IMR-90 (cell line): Measurements from ENCODE around the gene ACSL3. TPM values are rescaled to one million over a fixed set of nuclear protein-coding genes. Genes with fewer than 3 reads are reported as not detected.

Experiments used
- ATAC-seq: fragments of 200-7000 bp; cut with Tn5 transposase; 2 replicates; pipeline ENCODE4 v1.9.1; 2020; ENCODE audit warnings: low read depth, mild to moderate bottlenecking, moderate library complexity
- BruUV-seq: library from RNA; stranded (reverse); fragments of 400-500 nt; replicated peaks from 2 replicates; lab custom pipeline; 2021; lab: Mats Ljungman, UMichigan
- CTCF ChIA-PET: fragments of 300-600 bp; formaldehyde crosslinking; extraction: SDS; loops from one replicate; lab custom pipeline; 2021; ENCODE audit warnings: antibody characterized with exemption; lab: Yijun Ruan, JAX
- POLR2A ChIA-PET: fragments of 300-600 bp; sonication (Branson Sonifier 250); formaldehyde crosslinking; loops from one replicate; lab custom pipeline; 2022; ENCODE audit warnings: antibody characterized with exemption; ENCODE audit not compliant: unreplicated experiment; lab: Charles Lee
- DNase-seq: peaks from one replicate; pipeline ENCODE4 v3.0.0; 2013
- H2AFZ ChIP-seq: replicated peaks from 2 replicates; pipeline ENCODE3; 2013; ENCODE audit warnings: low read length, mild to moderate bottlenecking; ENCODE audit not compliant: poor library complexity
- H2AK5ac ChIP-seq: 2 replicates; pipeline ENCODE4 v1.6.1; 2013; ENCODE audit warnings: low read depth, low read length, inconsistent platforms
- H2AK9ac ChIP-seq: replicated peaks from 2 replicates; pipeline ENCODE3; 2013; ENCODE audit warnings: mild to moderate bottlenecking, low read depth, low read length, moderate library complexity; ENCODE audit not compliant: poor library complexity
- H2BK120ac ChIP-seq: 2 replicates; pipeline ENCODE4 v1.6.1; 2013; ENCODE audit warnings: low read depth, low read length, inconsistent platforms
- H2BK15ac ChIP-seq: 3 replicates; pipeline ENCODE4 v1.6.1; 2013; ENCODE audit warnings: low read depth, low read length, inconsistent platforms
- H2BK20ac ChIP-seq: 2 replicates; pipeline ENCODE4 v1.6.1; 2013; ENCODE audit warnings: low read depth, mild to moderate bottlenecking, inconsistent platforms, low read length, moderate library complexity
- H2BK5ac ChIP-seq: 2 replicates; pipeline ENCODE4 v1.6.1; 2013; ENCODE audit warnings: mild to moderate bottlenecking, low read depth, low read length, inconsistent platforms; ENCODE audit not compliant: poor library complexity, severe bottlenecking
- H3K14ac ChIP-seq: replicated peaks from 2 replicates; pipeline ENCODE4 v1.6.1; 2013; ENCODE audit warnings: low read depth, low read length, inconsistent platforms
- H3K18ac ChIP-seq: 2 replicates; pipeline ENCODE4 v1.6.1; 2013; ENCODE audit warnings: low read depth, low read length, control low read depth
- H3K23ac ChIP-seq: 2 replicates; pipeline ENCODE4 v1.6.1; 2013; ENCODE audit warnings: low read depth, low read length, inconsistent platforms
- H3K27ac ChIP-seq: 2 replicates; pipeline ENCODE4 v1.5.1; 2013; ENCODE audit warnings: mild to moderate bottlenecking, control low read depth, low read length; ENCODE audit not compliant: insufficient read depth
- H3K27me3 ChIP-seq: 2 replicates; pipeline ENCODE4 v1.6.1; 2013; ENCODE audit warnings: low read length; ENCODE audit not compliant: control insufficient read depth, insufficient read depth
- H3K36me3 ChIP-seq: 2 replicates; pipeline ENCODE4 v1.6.1; 2013; ENCODE audit warnings: low read length, mixed read lengths; ENCODE audit not compliant: control insufficient read depth, insufficient read depth
- H3K4ac ChIP-seq: 2 replicates; pipeline ENCODE4 v1.6.1; 2013; ENCODE audit warnings: low read depth, low read length, inconsistent platforms
- H3K4me1 ChIP-seq: 2 replicates; pipeline ENCODE4 v1.6.1; 2013; ENCODE audit warnings: low read length, mixed read lengths; ENCODE audit not compliant: control insufficient read depth, insufficient read depth
- H3K4me2 ChIP-seq: 2 replicates; pipeline ENCODE4 v1.6.1; 2013; ENCODE audit warnings: low read depth, mild to moderate bottlenecking, control low read depth, low read length, moderate library complexity
- H3K4me3 ChIP-seq: 2 replicates; pipeline ENCODE4 v1.5.1; 2013; ENCODE audit warnings: low read depth, mild to moderate bottlenecking, control low read depth, low read length, moderate library complexity; ENCODE audit not compliant: insufficient read depth
- H3K56ac ChIP-seq: 2 replicates; pipeline ENCODE4 v1.6.1; 2013; ENCODE audit warnings: low read length, inconsistent platforms; ENCODE audit not compliant: insufficient read depth; ENCODE audit errors: extremely low read depth
- H3K79me1 ChIP-seq, 2 experiments: 2 replicates each; pipeline ENCODE4 v1.6.1; 2013; ENCODE audit warnings: low read length in 2 of 2, inconsistent platforms in 1 of 2, low read depth in 1 of 2
- H3K9ac ChIP-seq: 2 replicates; pipeline ENCODE4 v1.6.1; 2013; ENCODE audit warnings: low read depth, low read length, control low read depth
- H3K9me1 ChIP-seq: 2 replicates; pipeline ENCODE4 v1.6.1; 2013; ENCODE audit warnings: low read length, inconsistent platforms; ENCODE audit not compliant: insufficient read depth
- H3K9me3 ChIP-seq: 2 replicates; pipeline ENCODE4 v1.6.1; 2013; ENCODE audit warnings: low read length; ENCODE audit not compliant: control insufficient read depth, insufficient read depth
- H4K20me1 ChIP-seq: 2 replicates; pipeline ENCODE4 v1.6.1; 2013; ENCODE audit warnings: low read length, inconsistent platforms; ENCODE audit not compliant: insufficient read depth
- H4K5ac ChIP-seq: 2 replicates; pipeline ENCODE4 v1.6.1; 2013; ENCODE audit warnings: mild to moderate bottlenecking, low read depth, low read length, control low read depth
- H4K8ac ChIP-seq, 2 experiments: 2 replicates each; pipeline ENCODE4 v1.6.1; 2013; ENCODE audit warnings: low read depth in 2 of 2, low read length in 2 of 2, control low read depth in 1 of 2, inconsistent platforms in 1 of 2
- H4K91ac ChIP-seq: 2 replicates; pipeline ENCODE4 v1.6.1; 2013; ENCODE audit warnings: low read depth, low read length, inconsistent platforms; ENCODE audit not compliant: insufficient read depth
- BHLHE40 ChIP-seq: fragments of 150-350 bp; IDR thresholded peaks from 2 replicates; pipeline ENCODE4 v1.6.1; 2016; ENCODE audit warnings: mild to moderate bottlenecking, low read depth, low read length
- CEBPB ChIP-seq: IDR thresholded peaks from 2 replicates; pipeline ENCODE4 v1.6.1; 2012; ENCODE audit warnings: low read depth, low read length, improper control_type of control experiment
- CTCF ChIP-seq: conservative IDR thresholded peaks from 2 replicates; pipeline ENCODE4 v1.5.1; 2012; ENCODE audit warnings: mild to moderate bottlenecking, low read depth, low read length, improper control_type of control experiment
- ELK1 ChIP-seq: fragments of 150-350 bp; IDR thresholded peaks from 2 replicates; pipeline ENCODE4 v1.6.1; 2016; ENCODE audit warnings: low read depth, mild to moderate bottlenecking, low read length, moderate library complexity, borderline replicate concordance
- FOS ChIP-seq: fragments of 150-350 bp; IDR thresholded peaks from 2 replicates; pipeline ENCODE4 v1.6.1; 2016; ENCODE audit warnings: low read depth, low read length
- MAFK ChIP-seq: IDR thresholded peaks from 2 replicates; pipeline ENCODE4 v1.6.1; 2012; ENCODE audit warnings: low read depth, low read length, improper control_type of control experiment
- MAZ ChIP-seq: IDR thresholded peaks from 2 replicates; pipeline ENCODE4 v1.6.1; 2012; ENCODE audit warnings: low read depth, mild to moderate bottlenecking, low read length, improper control_type of control experiment, moderate library complexity, borderline replicate concordance
- MXI1 ChIP-seq: IDR thresholded peaks from 2 replicates; pipeline ENCODE4 v1.6.1; 2012; ENCODE audit warnings: low read depth, mild to moderate bottlenecking, low read length, moderate library complexity, borderline replicate concordance
- POLR2A ChIP-seq: IDR thresholded peaks from 2 replicates; pipeline ENCODE4 v1.6.1; 2012; ENCODE audit warnings: mild to moderate bottlenecking, low read depth, low read length
- WGBS, 2 experiments: methylation state at CpG; one replicate each; pipeline versions ENCODE4 v1.1.5 to v1.1.7; 2013; ENCODE audit warnings: missing lambda C conversion rate in 2 of 2; ENCODE audit not compliant: insufficient read length in 1 of 2; ENCODE audit errors: extremely low coverage in 2 of 2; 5-methylcytosine and 5-hydroxymethylcytosine counted together
- dilution Hi-C: fragments of 300-500 bp; cut with HindIII; formaldehyde crosslinking; loops from one replicate; pipeline ENCODE4 v1.14.3; 2018; ENCODE audit warnings: low sequenced_read_pairs; ENCODE audit not compliant: unreplicated experiment
- in situ Hi-C: fragments of 300-500 bp; cut with MboI; formaldehyde crosslinking; loops from 3 replicates; pipeline ENCODE4 v1.14.3; 2019; ENCODE audit warnings: low sequenced_read_pairs, inconsistent platforms, mixed read lengths
- intact Hi-C: fragments of 100-400 bp; cut with micrococcal nuclease; formaldehyde crosslinking; loops from 2 replicates; pipeline ENCODE4 v1.10.0; 2022
- polyA plus RNA-seq, 3 experiments: library from polyadenylated mRNA; depleted of rRNA; stranded (reverse); fragments of >200 nt; gene quantifications; 2 replicates each; pipeline ENCODE4 v1.2.3, GENCODE V29; 2012; ENCODE audit warnings: low replicate concordance in 1 of 3
- total RNA-seq: library from RNA; depleted of rRNA; stranded (reverse); fragments of >200 nt; gene quantifications from 2 replicates; pipeline ENCODE4 v1.2.3, GENCODE V29; 2012

The ACSL3 gene
- total and polyA plus RNA-seq, 2 of the 4 experiments (the other 2 are of a cell fraction): 31.0 to 84.2 TPM

- Histone ChIP-seq H3K27me3 (no peaks in the 10 kb centered on the region), H3K4me3 (no peak overlapping the region), H3K9ac (no peak overlapping the region), H4K8ac (no peak overlapping the region), H3K4me1 (peaks cover 4% of the 10 kb centered on the region; the same call in 1 of the 2 replicates), H3K9me1 (no peaks in the 10 kb centered on the region), H3K27ac (no peak overlapping the region), H2BK15ac (no peak overlapping the region), H3K9me3 (no peaks in the 10 kb centered on the region), H3K56ac (no peak overlapping the region), H2BK20ac (no peak overlapping the region), H3K36me3 (peaks cover 26% of the 10 kb centered on the region), H3K4ac (no peak overlapping the region), H2BK120ac (no peak overlapping the region), H4K5ac (no peak overlapping the region), H3K18ac (no peak overlapping the region), H2BK5ac (no peak overlapping the region), H2AFZ (no peak overlapping the region), H2AK9ac (no peak overlapping the region), H4K20me1 (peaks cover 7% of the 10 kb centered on the region), H3K4me2 (no peak overlapping the region), H2AK5ac (no peak overlapping the region), H3K79me1 (peaks cover 9 to 32% of the 10 kb centered on the region in 2 experiments; a peak in 3 of 4 replicates), H4K91ac (no peak overlapping the region), H3K14ac (no peak overlapping the region), H3K23ac (no peak overlapping the region)
- in situ Hi-C loops (loop anchor here (10.0 kb wide), 1 partner anchor 244 kb away; no protein-coding TSS in a partner anchor), dilution Hi-C loops (no loop called here), intact Hi-C loops (loop anchor here (2.0 kb wide), 1 partner anchor 24 kb away; no protein-coding TSS in a partner anchor)
- WGBS, 2 experiments: no CpG with 5 or more reads among the region's 2 CpGs
- no TSS peak for BruUV-seq
- ChIA-PET POLR2A (no interaction called here), CTCF (interaction anchor here (0.7 to 1.9 kb wide), 5 partner anchors 10 to 235 kb away, joined by 3 to 9 read pairs (median 5); no protein-coding TSS in a partner anchor)
- TF ChIP-seq MAZ: no peak
- no peak for TF ChIP-seq FOS
- no peak for TF ChIP-seq ELK1
- TF ChIP-seq CEBPB: no peak
- no peak for TF ChIP-seq CTCF
- TF ChIP-seq POLR2A: no peak
- TF ChIP-seq BHLHE40: no peak
- no peak for TF ChIP-seq MAFK
- TF ChIP-seq MXI1: no peak
- ATAC-seq (no peak), DNase-seq (no peak)
Observed at GRCh38 chr2:222938327-222938726, 77.5 kb downstream of the ACSL3 start.
